Astrocyte of the spinal cord (primary cell): ENCODE measurements around the gene SSBP3.

Experiments
- DNase-seq: peaks from one replicate; pipeline ENCODE4 v3.0.0; 2011; ENCODE audit warnings: low read depth, low spot score
- H3K4me3 ChIP-seq: 2 replicates; pipeline ENCODE4 v1.5.1; 2011; ENCODE audit warnings: low read depth, mild to moderate bottlenecking, low read length, moderate library complexity
- in situ Hi-C: cut with HindIII; loops from 2 replicates; pipeline ENCODE4 v1.10.0; 2017; ENCODE audit warnings: low sequenced_read_pairs
- TF ChIP-seq, protein P1 (sequence below): IDR thresholded peaks from 2 replicates; pipeline ENCODE4 v1.5.1; 2012; ENCODE audit warnings: low read depth, mild to moderate bottlenecking, low read length, inconsistent platforms

The SSBP3 gene

DNA sequence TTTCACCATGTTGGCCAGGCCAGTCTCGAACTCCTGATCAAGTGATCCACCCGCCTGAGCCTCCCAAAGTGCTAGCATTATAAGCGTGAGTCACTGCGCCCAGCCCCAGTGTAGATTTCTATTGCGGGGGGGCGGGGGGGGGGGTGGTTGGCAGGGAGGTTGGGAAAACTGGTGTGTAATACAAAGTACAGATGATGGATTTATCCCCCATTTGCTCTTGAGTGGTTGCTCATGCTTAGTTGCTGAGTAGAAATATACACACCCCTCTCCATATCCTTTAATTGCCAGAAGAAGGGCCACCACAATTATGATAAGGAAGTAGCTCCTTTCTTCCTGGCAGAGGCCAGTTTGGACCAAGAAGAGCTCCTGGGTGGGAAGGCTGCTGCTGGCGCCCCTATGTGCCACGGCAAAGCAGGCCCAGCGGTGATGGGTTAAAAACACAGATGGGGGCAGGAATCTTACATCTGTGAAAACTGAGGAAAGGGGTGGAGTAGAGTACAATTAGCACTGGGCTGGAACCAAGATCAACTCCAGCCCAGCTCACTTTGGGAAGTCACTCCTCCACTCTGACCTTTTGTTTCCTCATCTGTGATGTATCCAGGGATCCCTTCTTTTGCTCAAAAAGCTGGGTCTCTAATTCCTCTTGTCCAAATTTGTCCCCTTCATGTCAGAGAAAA is 151.0 kb downstream of the SSBP3 start:
- no peak overlapping the region for H3K4me3 ChIP-seq
- TF ChIP-seq, protein P1, sequence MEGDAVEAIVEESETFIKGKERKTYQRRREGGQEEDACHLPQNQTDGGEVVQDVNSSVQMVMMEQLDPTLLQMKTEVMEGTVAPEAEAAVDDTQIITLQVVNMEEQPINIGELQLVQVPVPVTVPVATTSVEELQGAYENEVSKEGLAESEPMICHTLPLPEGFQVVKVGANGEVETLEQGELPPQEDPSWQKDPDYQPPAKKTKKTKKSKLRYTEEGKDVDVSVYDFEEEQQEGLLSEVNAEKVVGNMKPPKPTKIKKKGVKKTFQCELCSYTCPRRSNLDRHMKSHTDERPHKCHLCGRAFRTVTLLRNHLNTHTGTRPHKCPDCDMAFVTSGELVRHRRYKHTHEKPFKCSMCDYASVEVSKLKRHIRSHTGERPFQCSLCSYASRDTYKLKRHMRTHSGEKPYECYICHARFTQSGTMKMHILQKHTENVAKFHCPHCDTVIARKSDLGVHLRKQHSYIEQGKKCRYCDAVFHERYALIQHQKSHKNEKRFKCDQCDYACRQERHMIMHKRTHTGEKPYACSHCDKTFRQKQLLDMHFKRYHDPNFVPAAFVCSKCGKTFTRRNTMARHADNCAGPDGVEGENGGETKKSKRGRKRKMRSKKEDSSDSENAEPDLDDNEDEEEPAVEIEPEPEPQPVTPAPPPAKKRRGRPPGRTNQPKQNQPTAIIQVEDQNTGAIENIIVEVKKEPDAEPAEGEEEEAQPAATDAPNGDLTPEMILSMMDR: no peak
- in situ Hi-C loops: no loop called here
- peak; percentile 56 for DNase-seq

DNA sequence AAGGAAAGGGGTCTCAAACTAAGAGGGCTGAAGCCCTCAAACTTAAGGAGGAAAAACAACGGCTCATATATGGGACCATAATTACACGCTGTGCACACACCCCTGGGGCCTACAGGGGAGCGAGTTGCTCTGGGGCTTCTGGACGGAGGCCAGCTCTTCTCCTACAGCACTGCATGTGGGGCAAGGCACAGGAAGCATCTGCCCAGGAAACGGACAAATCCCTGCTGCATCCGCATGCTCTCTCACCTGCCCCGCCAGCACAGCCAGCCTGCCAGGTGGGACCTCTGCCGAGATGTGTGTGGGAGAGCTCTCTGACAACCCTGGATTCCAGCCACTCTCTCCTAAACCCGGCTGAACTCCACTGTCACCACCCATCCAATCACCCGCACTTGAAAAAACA is 152.1 kb downstream of the SSBP3 start:
- in situ Hi-C loops: no loop called here
- DNase-seq: peak; percentile 66
- H3K4me3 ChIP-seq: no peak overlapping the region
- TF ChIP-seq, protein P1: no peak

DNA sequence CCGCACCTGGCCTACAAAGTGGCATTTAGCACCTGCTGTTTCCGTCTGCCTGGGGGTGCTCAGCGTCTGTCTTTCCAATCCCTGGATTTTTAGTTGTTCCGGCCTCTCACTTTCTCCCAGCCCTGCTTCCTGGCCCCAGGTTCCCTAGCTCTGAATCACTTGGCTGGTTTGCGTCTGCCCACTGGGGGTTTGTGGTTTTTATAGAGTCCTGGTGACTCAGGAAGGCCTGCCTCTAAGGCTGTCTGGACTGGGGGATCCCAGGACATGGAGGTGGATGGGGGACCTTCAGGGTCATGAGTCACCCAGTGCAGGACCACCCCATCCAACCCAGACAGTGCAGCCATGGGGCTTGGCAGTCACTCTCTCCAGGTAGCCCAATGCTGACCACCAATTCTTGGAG is 152.7 kb downstream of the SSBP3 start:
- H3K4me3 ChIP-seq: no peak overlapping the region
- TF ChIP-seq, protein P1: no peak
- in situ Hi-C loops: no loop called here
- peak; percentile 96 for DNase-seq

DNA sequence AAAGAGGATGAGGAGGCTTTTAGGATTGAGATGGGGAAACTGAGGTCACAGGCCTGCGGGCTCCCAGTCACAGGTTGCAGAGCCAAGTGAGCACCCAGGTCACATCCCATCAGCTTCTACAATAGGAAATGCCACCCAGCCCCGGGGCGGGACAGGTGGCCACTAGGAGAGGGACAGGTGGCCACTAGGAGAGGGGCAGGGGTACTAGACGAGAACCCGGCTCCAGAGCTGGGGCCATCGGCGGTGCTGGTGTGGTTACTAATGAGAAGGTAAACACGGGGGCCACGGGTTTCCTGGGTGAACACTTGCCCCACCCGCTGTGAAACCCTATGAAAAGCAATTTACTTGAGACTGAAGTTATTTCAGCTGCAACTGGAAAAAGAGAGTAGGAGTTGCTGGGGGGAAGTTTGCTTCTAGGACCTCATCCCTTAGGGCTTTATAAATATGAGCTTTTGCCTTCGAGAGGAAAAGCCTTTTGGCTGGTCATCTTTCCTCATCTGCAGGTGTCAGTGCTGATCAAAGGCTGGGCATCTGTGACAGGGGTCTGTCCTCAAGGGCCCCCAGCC is 153.7 kb downstream of the SSBP3 start:
- H3K4me3 ChIP-seq: no peak overlapping the region
- in situ Hi-C loops: no loop called here
- TF ChIP-seq, protein P1: no peak
- DNase-seq: no peak

DNA sequence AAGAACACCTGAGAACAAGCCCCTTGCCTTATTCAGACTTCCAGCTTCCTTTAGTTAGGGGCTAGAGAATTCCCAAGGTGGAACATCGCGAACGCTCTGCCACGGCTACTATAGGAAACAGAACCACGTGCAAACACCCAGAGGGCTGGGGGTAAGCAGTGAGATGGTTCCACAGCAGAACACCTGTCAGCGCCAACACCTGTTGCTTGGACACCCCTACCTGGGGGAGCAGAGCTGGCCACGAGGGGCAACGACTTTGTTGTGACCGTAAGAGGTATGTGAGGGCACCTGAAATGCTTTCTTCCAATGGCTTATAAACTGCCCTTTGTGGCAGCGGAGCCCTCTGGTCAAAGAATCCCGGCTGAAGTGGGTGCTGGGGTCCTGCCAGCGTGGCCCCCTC is 155.5 kb downstream of the SSBP3 start:
- no peak overlapping the region for H3K4me3 ChIP-seq
- DNase-seq: no peak
- TF ChIP-seq, protein P1: no peak

DNA sequence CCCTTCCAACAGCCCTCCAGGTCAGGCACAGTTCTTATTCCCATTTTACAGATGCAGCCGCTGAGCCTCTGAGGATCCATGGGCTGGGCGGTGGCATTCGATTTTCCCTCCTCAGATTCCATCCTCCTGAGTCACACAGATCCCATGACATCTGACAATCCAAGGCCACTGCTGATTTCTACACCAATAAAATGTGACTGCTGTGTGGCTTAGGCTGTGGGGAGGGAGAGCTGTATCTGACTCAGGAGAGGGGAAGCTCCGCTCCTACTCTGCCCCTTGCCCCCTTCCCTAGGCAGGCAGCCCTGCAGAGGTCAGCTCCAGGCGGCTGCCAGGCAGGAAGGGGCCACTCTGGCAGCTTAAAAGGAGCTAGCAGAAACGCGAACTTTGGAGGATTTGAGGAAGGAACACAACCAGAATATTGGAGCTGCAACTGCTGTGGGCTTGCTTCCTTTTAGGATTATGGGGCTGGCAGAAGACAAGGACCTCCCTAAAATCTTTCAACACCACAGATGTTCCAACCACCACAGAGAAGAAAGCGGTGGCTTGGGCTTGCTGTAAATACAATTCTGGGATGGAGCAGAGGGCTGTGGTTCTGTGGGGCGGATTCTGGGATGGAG is 156.3 kb downstream of the SSBP3 start:
- TF ChIP-seq, protein P1: no peak
- no peak overlapping the region for H3K4me3 ChIP-seq
- DNase-seq: peak; percentile 52
- in situ Hi-C loops: no loop called here

More for the DNA sequence above, 155.5 kb downstream of the SSBP3 start:
- in situ Hi-C loops: no loop called here
